HEK293T (cell line): ENCODE measurements around the gene HK1.

ENCODE experiments used
- CTCF ChIA-PET: fragments of 350-600 bp; formaldehyde crosslinking; extraction: SDS; loops from one replicate; lab custom pipeline; 2021; ENCODE audit warnings: antibody characterized with exemption, inconsistent platforms; lab: Yijun Ruan, JAX
- POLR2A ChIA-PET: fragments of 350-600 bp; formaldehyde crosslinking; extraction: SDS; loops from one replicate; lab custom pipeline; 2020; ENCODE audit warnings: antibody characterized with exemption, inconsistent platforms; lab: Yijun Ruan, JAX
- DNase-seq: peaks from one replicate; pipeline ENCODE4 v3.0.0; 2012; ENCODE audit warnings: mixed read lengths; ENCODE audit errors: extremely low spot score
- ARNT ChIP-seq: fragments of 450-650 bp; IDR thresholded peaks from 2 replicates; pipeline ENCODE4 v1.6.1; 2017; ENCODE audit warnings: mild to moderate bottlenecking
- BHLHE40 ChIP-seq: fragments of 450-650 bp; IDR thresholded peaks from 2 replicates; pipeline ENCODE4 v1.6.1; 2016; ENCODE audit warnings: mild to moderate bottlenecking, moderate library complexity, borderline replicate concordance
- CTBP1 ChIP-seq: fragments of 450-650 bp; IDR thresholded peaks from 2 replicates; pipeline ENCODE4 v1.6.1; 2016; ENCODE audit warnings: borderline replicate concordance
- ELF4 ChIP-seq: fragments of 450-650 bp; IDR thresholded peaks from 2 replicates; pipeline ENCODE4 v1.6.1; 2017; ENCODE audit warnings: antibody characterized with exemption
- FOXA1 ChIP-seq: fragments of 450-650 bp; IDR thresholded peaks from 2 replicates; pipeline ENCODE4 v1.6.1; 2016; ENCODE audit warnings: mild to moderate bottlenecking
- FOXK2 ChIP-seq: fragments of 450-650 bp; IDR thresholded peaks from 2 replicates; pipeline ENCODE4 v1.6.1; 2016; ENCODE audit warnings: mild to moderate bottlenecking
- FOXM1 ChIP-seq: fragments of 450-650 bp; IDR thresholded peaks from 2 replicates; pipeline ENCODE4 v1.6.1; 2017; ENCODE audit warnings: mild to moderate bottlenecking, borderline replicate concordance
- HDGF ChIP-seq: fragments of 450-650 bp; IDR thresholded peaks from 2 replicates; pipeline ENCODE4 v1.6.1; 2017; ENCODE audit warnings: antibody characterized with exemption, borderline replicate concordance
- L3MBTL2 ChIP-seq: fragments of 450-650 bp; conservative IDR thresholded peaks from 2 replicates; pipeline ENCODE4 v1.6.1; 2016; ENCODE audit warnings: mild to moderate bottlenecking
- LEF1 ChIP-seq: fragments of 450-650 bp; IDR thresholded peaks from 2 replicates; pipeline ENCODE4 v1.6.1; 2017; ENCODE audit warnings: mild to moderate bottlenecking, borderline replicate concordance
- NFRKB ChIP-seq: fragments of 450-650 bp; IDR thresholded peaks from 2 replicates; pipeline ENCODE4 v1.6.1; 2016; ENCODE audit warnings: mild to moderate bottlenecking, moderate library complexity
- PKNOX1 ChIP-seq: fragments of 450-650 bp; IDR thresholded peaks from 2 replicates; pipeline ENCODE4 v1.6.1; 2016
- SP1 ChIP-seq: fragments of 450-650 bp; IDR thresholded peaks from 2 replicates; pipeline ENCODE4 v1.6.1; 2017
- SUZ12 ChIP-seq: fragments of 450-650 bp; IDR thresholded peaks from 2 replicates; pipeline ENCODE4 v1.6.1; 2016; ENCODE audit warnings: mild to moderate bottlenecking
- TARDBP ChIP-seq: fragments of 450-650 bp; IDR thresholded peaks from 2 replicates; pipeline ENCODE4 v1.6.1; 2016
- ZNF384 ChIP-seq: fragments of 450-650 bp; IDR thresholded peaks from 2 replicates; pipeline ENCODE4 v1.6.1; 2016

HK1 gene

GRCh38 chr10:69403519-69403918 lies 125.2 kb downstream of the HK1 start:
- ChIA-PET CTCF (no interaction called here), POLR2A (no interaction called here)
- TF ChIP-seq L3MBTL2, result no peak
- no peak for TF ChIP-seq FOXM1
- no peak for TF ChIP-seq HDGF
- no peak for TF ChIP-seq FOXA1
- no peak for TF ChIP-seq PKNOX1
- TF ChIP-seq BHLHE40, result no peak
- TF ChIP-seq FOXK2, result no peak
- no peak for TF ChIP-seq SUZ12
- TF ChIP-seq ELF4, result no peak
- TF ChIP-seq SP1, result no peak
- TF ChIP-seq CTBP1, result no peak
- TF ChIP-seq LEF1, result no peak

GRCh38 chr10:69404786-69405185 lies 126.5 kb downstream of the HK1 start:
- CTCF ChIA-PET, result interaction anchor here (0.6 kb wide), 1 partner anchor 102 kb away, joined by 3 read pairs; no protein-coding TSS in a partner anchor
- TF ChIP-seq NFRKB, result no peak
- no peak for TF ChIP-seq LEF1
- TF ChIP-seq TARDBP, result no peak
- TF ChIP-seq FOXA1, result no peak
- no peak for TF ChIP-seq CTBP1
- no peak for TF ChIP-seq PKNOX1
- no peak for TF ChIP-seq ARNT
- TF ChIP-seq L3MBTL2, result no peak
- no peak for TF ChIP-seq ZNF384
- TF ChIP-seq SP1, result no peak
- TF ChIP-seq FOXM1, result no peak
- no peak for TF ChIP-seq HDGF
- TF ChIP-seq ELF4, result no peak
- no peak for TF ChIP-seq BHLHE40
- TF ChIP-seq FOXK2, result no peak
- TF ChIP-seq SUZ12, result no peak
- POLR2A ChIA-PET, result no interaction called here
- DNase-seq, result no peak

More at GRCh38 chr10:69403519-69403918, 125.2 kb downstream of the HK1 start:
- no peak for DNase-seq

GRCh38 chr10:69405221-69405620 lies 126.9 kb downstream of the HK1 start:
- no peak for DNase-seq
- CTCF ChIA-PET, result interaction anchor here (0.6 kb wide), 1 partner anchor 102 kb away, joined by 3 read pairs; no protein-coding TSS in a partner anchor
- POLR2A ChIA-PET, result no interaction called here
- TF ChIP-seq BHLHE40 (no peak), L3MBTL2 (no peak), SUZ12 (no peak), FOXM1 (no peak), NFRKB (no peak)

- TF ChIP-seq SP1 (no peak), FOXM1 (no peak), BHLHE40 (no peak), ELF4 (no peak), CTBP1 (no peak), FOXK2 (no peak), L3MBTL2 (no peak), HDGF (no peak), SUZ12 (no peak)
- no peak for DNase-seq
- CTCF ChIA-PET, result interaction anchor here (0.6 to 3.0 kb wide), 5 partner anchors 14 to 388 kb away, joined by 3 to 12 read pairs (median 3); no protein-coding TSS in a partner anchor
- POLR2A ChIA-PET, result no interaction called here
These were observed 128.1 kb downstream of the HK1 start for GRCh38 chr10:69406302-69406811.

GRCh38 chr10:69406816-69407580 lies 128.7 kb downstream of the HK1 start:
- no peak for DNase-seq
- CTCF ChIA-PET, result interaction anchor here (0.9 to 3.0 kb wide), 8 partner anchors 9 to 231 kb away, joined by 3 to 13 read pairs (median 6); no protein-coding TSS in a partner anchor
- TF ChIP-seq FOXM1 (no peak), FOXA1 (no peak), NFRKB (no peak), SP1 (no peak), ELF4 (no peak), HDGF (no peak), CTBP1 (no peak), PKNOX1 (no peak), LEF1 (no peak), SUZ12 (no peak), FOXK2 (no peak), TARDBP (no peak), BHLHE40 (no peak), L3MBTL2 (no peak)
- POLR2A ChIA-PET, result no interaction called here
